Measurements from ENCODE around the gene SMAD4.

SMAD4 gene

DNA sequence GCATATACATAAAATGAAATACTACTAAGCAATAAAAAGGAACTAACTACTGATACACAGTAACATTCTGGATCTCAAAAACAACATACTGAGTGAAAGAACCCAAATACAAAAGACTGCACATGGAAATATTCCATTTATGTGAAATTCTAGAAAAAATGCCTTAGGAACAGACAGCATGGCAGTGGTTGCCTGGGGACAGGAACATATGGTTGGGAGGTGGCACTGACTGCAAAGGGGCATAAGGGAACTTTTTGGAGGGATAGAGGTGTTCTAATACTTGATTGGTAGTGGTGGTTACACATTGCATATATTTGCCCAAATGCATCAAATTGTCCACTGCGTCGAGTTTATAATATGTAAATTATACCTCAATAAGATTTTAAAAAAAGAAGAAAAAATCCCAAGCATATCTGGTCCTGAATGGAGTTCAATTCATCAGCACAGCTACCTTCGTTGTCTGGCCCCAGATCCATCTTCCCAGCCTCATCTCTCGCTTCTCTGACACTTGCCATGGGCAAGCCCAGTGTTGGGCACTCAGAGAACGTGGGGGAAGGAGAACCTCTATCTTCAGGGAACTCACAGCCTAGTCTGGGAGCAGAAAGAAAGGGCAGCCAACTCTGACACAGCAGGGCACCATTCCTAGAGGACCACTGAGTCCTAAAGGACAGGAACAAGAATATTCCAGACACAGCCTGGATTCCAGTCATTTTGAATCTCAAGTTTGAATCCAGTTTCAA, 8.6 kb upstream of the SMAD4 start:
- Histone ChIP-seq H3K27ac (ENCODE audit: low read depth, low read length) (no peak overlapping the region), H3K4me1 (ENCODE audit: control insufficient read depth, insufficient read depth, low read length, unreplicated experiment) (no peaks in the 10 kb centered on the region), H3K27me3 (ENCODE audit: insufficient read depth, low read length) (no peaks in the 10 kb centered on the region), H2AFZ (ENCODE audit: low read length, unreplicated experiment) (no peak overlapping the region), H3K36me3 (ENCODE audit: insufficient read depth, low read length) (peaks cover 24% of the 10 kb centered on the region), H3K79me2 (ENCODE audit: control insufficient read depth, insufficient read depth, low read length, unreplicated experiment) (peaks cover 3% of the 10 kb centered on the region), H3K4me3 (ENCODE audit: low read depth, low read length) (no peak overlapping the region)

DNA sequence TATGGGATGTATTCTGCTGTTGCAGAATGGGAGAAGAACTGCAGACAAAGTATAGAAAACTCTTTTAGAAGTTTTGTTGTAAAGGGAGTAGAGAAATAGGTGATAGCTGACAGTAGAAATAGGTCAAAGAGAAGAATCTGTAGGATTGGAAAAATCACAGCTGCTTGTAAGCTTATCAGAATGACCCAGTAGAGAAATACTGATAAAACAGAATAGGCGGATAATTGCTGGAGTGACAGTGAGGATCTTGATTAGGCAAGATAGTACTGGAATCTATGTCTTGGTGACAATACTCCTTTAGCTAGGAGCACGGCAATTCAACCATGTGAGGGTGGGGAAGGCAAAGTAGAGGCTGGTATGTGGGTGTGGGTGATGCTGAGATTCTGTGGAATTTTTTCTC, 4.5 kb upstream of the SMAD4 start:
- peaks cover 24% of the 10 kb centered on the region for H3K36me3 ChIP-seq (ENCODE audit: insufficient read depth, low read length)
- peaks cover 27% of the 10 kb centered on the region for H3K79me2 ChIP-seq (ENCODE audit: control insufficient read depth, insufficient read depth, low read length, unreplicated experiment)
- H3K4me3 ChIP-seq (ENCODE audit: low read depth, low read length): no peak overlapping the region
- H2AFZ ChIP-seq (ENCODE audit: low read length, unreplicated experiment): no peak overlapping the region
- no peak overlapping the region for H3K27ac ChIP-seq (ENCODE audit: low read depth, low read length)
- H3K27me3 ChIP-seq (ENCODE audit: insufficient read depth, low read length): no peaks in the 10 kb centered on the region
- H3K4me1 ChIP-seq (ENCODE audit: control insufficient read depth, insufficient read depth, low read length, unreplicated experiment): peaks cover 13% of the 10 kb centered on the region

DNA sequence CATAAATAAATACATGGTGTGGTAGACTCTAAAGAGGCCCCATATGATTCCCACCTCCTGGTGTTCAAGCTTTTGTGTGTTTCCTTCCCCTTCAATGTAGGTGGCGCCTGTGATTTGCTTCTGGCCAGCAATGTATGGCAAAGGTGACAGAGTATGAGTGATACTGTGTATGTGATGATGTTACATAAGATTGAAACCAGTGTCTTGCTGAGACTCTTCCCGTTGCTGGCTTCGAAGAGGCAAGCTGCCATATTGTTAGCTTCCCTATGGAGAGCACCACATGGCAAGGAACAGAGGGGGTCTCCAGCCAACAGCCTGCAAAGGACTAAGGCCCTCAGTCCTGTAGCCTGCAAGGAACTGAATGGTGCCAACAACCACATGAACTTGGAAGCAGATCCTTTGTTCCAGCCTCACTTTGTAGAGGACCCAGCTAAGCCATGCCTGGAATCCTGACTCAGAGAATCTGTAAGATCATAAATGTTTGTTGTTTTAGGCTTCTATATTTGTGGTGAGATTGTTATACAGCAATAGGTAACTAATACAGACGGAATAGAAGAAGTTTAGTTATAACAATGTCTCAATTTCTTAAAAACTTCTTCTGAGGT, 1.7 kb upstream of the SMAD4 start:
- Histone ChIP-seq H3K36me3 (ENCODE audit: insufficient read depth, low read length) (peaks cover 23% of the 10 kb centered on the region), H3K79me2 (ENCODE audit: control insufficient read depth, insufficient read depth, low read length, unreplicated experiment) (peaks cover 54% of the 10 kb centered on the region), H3K4me3 (ENCODE audit: low read depth, low read length) (peak overlapping the region; percentile 99; the same call in 1 of the 2 replicates), H3K27ac (ENCODE audit: low read depth, low read length) (no peak overlapping the region), H3K4me1 (ENCODE audit: control insufficient read depth, insufficient read depth, low read length, unreplicated experiment) (peaks cover 21% of the 10 kb centered on the region), H3K27me3 (ENCODE audit: insufficient read depth, low read length) (no peaks in the 10 kb centered on the region), H2AFZ (ENCODE audit: low read length, unreplicated experiment) (no peak overlapping the region)

DNA sequence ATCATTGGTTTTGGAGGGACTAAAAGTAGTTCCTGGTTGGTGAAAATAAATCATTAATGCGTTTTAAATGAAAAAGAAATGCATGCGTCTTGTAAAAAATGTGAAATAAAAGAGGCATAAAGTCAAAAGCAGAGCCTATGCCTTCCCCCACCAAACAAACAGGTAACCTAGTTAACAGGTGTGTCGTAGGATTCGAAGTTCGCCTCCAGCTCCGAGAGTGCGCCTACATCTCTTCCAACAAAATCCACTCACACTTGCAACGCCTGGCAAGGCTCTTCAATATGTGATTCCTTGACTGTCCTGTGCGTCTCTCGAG, 677 bp upstream of the SMAD4 start:
- Histone ChIP-seq H3K4me3 (ENCODE audit: low read depth, low read length) (peak overlapping the region; percentile 99), H3K27ac (ENCODE audit: low read depth, low read length) (peak overlapping the region; percentile 88), H2AFZ (ENCODE audit: low read length, unreplicated experiment) (peak overlapping the region; percentile 99), H3K4me1 (ENCODE audit: control insufficient read depth, insufficient read depth, low read length, unreplicated experiment) (peaks cover 21% of the 10 kb centered on the region), H3K79me2 (ENCODE audit: control insufficient read depth, insufficient read depth, low read length, unreplicated experiment) (peaks cover 65% of the 10 kb centered on the region), H3K27me3 (ENCODE audit: insufficient read depth, low read length) (no peaks in the 10 kb centered on the region), H3K36me3 (ENCODE audit: insufficient read depth, low read length) (peaks cover 17% of the 10 kb centered on the region)

DNA sequence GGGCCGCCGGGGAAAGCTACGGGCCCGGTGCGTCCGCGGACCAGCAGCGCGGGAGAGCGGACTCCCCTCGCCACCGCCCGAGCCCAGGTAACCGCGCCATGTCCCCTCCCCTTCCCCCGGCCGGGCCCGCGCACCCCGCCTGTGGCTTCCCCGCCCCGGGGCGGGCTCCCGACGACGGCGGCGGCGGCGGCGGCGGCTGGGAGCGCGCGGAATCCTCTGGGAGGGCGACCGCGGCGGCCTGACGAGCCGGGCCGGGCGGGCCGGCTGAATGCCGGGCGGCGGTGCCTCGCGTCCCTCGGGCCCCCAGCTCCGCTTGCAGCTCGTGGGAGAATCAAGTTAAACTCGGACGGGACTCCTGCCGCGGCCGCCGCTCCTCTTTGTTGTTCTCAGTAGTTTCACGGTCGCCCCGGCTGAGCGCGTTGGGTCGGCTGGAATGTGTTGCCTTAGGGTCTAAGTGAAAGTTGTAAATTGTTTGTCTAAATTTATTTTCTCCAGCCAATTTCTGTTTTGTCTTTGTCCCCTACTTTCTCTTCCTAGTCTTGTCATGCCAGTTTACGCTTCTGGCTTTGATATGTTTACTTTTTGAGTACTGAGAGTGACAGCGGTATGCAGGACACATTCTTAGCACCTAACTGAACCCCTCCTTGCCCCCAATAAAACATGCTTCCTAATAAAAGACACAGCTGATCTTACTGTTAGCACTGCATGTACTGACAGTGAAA, 685 bp downstream of the SMAD4 start:
- H3K36me3 ChIP-seq (ENCODE audit: insufficient read depth, low read length): peaks cover 6% of the 10 kb centered on the region; the same call in 1 of the 2 replicates
- H3K27me3 ChIP-seq (ENCODE audit: insufficient read depth, low read length): no peaks in the 10 kb centered on the region
- peaks cover 24% of the 10 kb centered on the region for H3K4me1 ChIP-seq (ENCODE audit: control insufficient read depth, insufficient read depth, low read length, unreplicated experiment)
- H2AFZ ChIP-seq (ENCODE audit: low read length, unreplicated experiment): peak overlapping the region; percentile 90
- H3K27ac ChIP-seq (ENCODE audit: low read depth, low read length): peak overlapping the region; percentile 88
- peak overlapping the region; percentile 99 for H3K4me3 ChIP-seq (ENCODE audit: low read depth, low read length)
- peaks cover 75% of the 10 kb centered on the region for H3K79me2 ChIP-seq (ENCODE audit: control insufficient read depth, insufficient read depth, low read length, unreplicated experiment)

DNA sequence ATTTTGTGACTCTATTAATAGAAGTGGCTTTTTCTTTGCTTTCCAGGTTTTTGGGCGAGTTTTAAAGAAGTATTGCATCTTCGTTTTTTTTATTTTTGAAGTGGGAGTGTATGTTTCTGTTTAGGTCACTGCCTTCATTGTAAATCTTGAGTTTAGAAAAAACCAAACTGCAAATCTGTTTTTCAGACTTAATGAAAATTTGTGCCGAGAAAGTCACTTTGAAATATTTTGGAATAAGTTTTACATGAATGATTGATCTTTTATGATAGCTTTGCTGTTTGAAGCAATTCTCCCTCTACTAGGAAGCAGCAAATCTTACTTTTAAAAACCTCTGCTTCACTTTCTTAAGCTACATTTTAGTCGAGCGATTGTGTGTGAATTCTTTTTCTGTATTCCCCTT, 2.2 kb downstream of the SMAD4 start:
- Histone ChIP-seq H3K4me1 (ENCODE audit: control insufficient read depth, insufficient read depth, low read length, unreplicated experiment) (peaks cover 33% of the 10 kb centered on the region), H2AFZ (ENCODE audit: low read length, unreplicated experiment) (no peak overlapping the region), H3K27me3 (ENCODE audit: insufficient read depth, low read length) (no peaks in the 10 kb centered on the region), H3K4me3 (ENCODE audit: low read depth, low read length) (peak overlapping the region; percentile 99), H3K27ac (ENCODE audit: low read depth, low read length) (0 out of 2 replicates have a peak overlapping the region, but pooled peaks have one; percentile 4), H3K36me3 (ENCODE audit: insufficient read depth, low read length) (no peaks in the 10 kb centered on the region), H3K79me2 (ENCODE audit: control insufficient read depth, insufficient read depth, low read length, unreplicated experiment) (peaks cover 90% of the 10 kb centered on the region)

DNA sequence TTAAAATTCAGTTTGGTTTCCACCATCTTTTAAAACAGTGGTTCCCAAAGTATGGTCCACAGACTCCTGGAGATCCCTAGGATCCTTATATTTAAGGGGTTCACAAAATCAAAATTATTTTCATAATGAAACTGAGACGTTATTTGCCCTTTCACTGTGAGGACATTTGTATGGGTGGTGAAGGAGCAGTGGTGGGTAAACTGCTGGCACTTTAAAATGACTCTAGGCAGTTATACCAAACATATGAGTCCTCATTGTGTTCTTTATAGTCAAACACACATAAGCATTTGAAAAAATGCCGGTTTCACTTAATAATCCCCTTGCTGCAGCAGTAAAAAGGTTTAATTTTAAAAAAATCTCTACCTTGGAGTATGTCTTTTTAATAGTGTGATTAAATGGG, 7.2 kb downstream of the SMAD4 start:
- Histone ChIP-seq H3K4me1 (ENCODE audit: control insufficient read depth, insufficient read depth, low read length, unreplicated experiment) (peaks cover 37% of the 10 kb centered on the region), H3K36me3 (ENCODE audit: insufficient read depth, low read length) (no peaks in the 10 kb centered on the region), H2AFZ (ENCODE audit: low read length, unreplicated experiment) (no peak overlapping the region), H3K79me2 (ENCODE audit: control insufficient read depth, insufficient read depth, low read length, unreplicated experiment) (peaks cover 98% of the 10 kb centered on the region), H3K27me3 (ENCODE audit: insufficient read depth, low read length) (no peaks in the 10 kb centered on the region), H3K4me3 (ENCODE audit: low read depth, low read length) (no peak overlapping the region), H3K27ac (ENCODE audit: low read depth, low read length) (peak overlapping the region; percentile 31; the same call in 1 of the 2 replicates)

DNA sequence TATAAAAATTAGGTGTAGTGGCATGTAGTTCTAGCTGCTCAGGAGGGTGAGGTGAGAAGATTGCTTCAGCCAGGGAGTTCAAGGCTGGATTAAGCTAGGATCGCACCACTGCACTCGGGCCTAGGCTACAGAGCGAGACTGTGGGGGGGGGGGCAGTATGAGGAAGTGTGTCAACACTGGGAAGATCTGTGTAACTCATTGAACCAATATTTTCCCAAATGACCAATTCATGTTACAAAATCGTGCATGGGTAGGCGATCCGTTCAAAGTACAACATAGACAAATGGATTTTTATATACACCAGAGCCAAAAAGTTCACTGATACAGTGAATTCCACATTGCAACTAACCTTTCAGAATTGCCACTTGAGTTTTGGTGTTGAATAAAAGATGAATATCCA, 8.1 kb downstream of the SMAD4 start:
- H3K36me3 ChIP-seq (ENCODE audit: insufficient read depth, low read length): no peaks in the 10 kb centered on the region
- H3K27me3 ChIP-seq (ENCODE audit: insufficient read depth, low read length): no peaks in the 10 kb centered on the region
- H3K27ac ChIP-seq (ENCODE audit: low read depth, low read length): peak overlapping the region; percentile 31; the same call in 1 of the 2 replicates
- H3K79me2 ChIP-seq (ENCODE audit: control insufficient read depth, insufficient read depth, low read length, unreplicated experiment): peaks cover 98% of the 10 kb centered on the region
- H3K4me3 ChIP-seq (ENCODE audit: low read depth, low read length): no peak overlapping the region
- H3K4me1 ChIP-seq (ENCODE audit: control insufficient read depth, insufficient read depth, low read length, unreplicated experiment): peaks cover 30% of the 10 kb centered on the region
- H2AFZ ChIP-seq (ENCODE audit: low read length, unreplicated experiment): no peak overlapping the region

DNA sequence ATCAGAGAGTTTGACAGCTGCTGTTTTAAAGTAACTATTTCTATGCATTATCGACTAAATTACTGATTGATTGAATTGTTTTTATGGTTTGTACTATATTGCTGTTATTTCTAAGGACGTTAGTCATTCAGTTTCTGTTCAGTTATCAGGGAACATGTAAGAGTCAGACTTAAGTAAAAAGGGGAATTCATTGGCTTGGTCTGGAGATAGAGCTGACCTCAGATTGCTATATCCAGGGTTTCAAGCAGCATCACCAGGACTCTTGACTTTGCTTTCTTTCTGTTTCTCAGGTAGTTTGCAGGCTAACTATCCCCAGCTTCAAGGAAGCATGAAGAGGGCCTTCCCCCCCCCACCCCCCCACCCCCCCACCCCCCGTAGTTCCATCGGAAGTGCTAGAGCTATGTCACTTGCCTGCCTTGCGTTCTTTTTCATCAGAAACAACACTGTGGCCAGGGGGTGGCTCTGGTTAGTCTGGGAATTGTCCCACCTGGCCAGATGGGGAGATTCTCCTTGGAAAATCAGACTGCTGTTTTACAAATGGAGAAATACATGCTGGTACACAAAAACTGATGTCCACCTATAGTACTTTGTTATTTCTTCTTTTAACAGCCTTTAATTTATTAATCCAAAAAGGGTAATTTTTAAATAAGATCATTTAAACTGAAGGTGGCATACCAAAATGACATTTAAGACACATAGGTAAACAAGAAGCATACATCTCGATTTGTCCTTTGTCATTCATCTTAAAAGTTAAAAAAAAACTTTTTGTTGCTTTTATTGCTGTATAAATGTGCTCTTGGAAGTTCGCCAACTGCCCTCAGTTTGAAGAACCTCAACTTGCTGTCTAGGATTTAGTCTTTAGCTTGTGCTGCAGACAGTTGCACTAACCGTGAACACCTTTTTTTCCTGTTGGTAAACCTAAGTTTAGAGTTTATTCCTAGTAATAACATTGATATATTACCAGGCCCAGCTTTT, 9.4 kb downstream of the SMAD4 start:
- Histone ChIP-seq H3K79me2 (ENCODE audit: control insufficient read depth, insufficient read depth, low read length, unreplicated experiment) (peaks cover 98% of the 10 kb centered on the region), H3K27me3 (ENCODE audit: insufficient read depth, low read length) (no peaks in the 10 kb centered on the region), H3K4me3 (ENCODE audit: low read depth, low read length) (no peak overlapping the region), H3K27ac (ENCODE audit: low read depth, low read length) (peak overlapping the region; percentile 35; the same call in 1 of the 2 replicates), H3K4me1 (ENCODE audit: control insufficient read depth, insufficient read depth, low read length, unreplicated experiment) (peaks cover 29% of the 10 kb centered on the region), H3K36me3 (ENCODE audit: insufficient read depth, low read length) (no peaks in the 10 kb centered on the region), H2AFZ (ENCODE audit: low read length, unreplicated experiment) (no peak overlapping the region)

All from ACC112 (cell line).